ENCODE data around the gene PLTP. TPM values are rescaled to one million over a fixed set of nuclear protein-coding genes. Genes with fewer than 3 reads are reported as not detected.

Gene PLTP
- total RNA-seq, 1 experiment from 2014 or later = 2.2 TPM

DNA sequence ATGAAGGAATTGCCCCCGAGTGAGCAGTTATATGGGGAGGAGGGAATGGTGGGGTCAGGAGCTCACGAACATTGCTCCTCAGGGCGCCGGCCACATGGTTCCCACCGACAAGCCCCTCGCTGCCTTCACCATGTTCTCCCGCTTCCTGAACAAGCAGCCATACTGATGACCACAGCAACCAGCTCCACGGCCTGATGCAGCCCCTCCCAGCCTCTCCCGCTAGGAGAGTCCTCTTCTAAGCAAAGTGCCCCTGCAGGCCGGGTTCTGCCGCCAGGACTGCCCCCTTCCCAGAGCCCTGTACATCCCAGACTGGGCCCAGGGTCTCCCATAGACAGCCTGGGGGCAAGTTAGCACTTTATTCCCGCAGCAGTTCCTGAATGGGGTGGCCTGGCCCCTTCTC lies 13.7 kb downstream of the PLTP start:
- DNase-seq (ENCODE audit: low spot score) = no peak

DNA sequence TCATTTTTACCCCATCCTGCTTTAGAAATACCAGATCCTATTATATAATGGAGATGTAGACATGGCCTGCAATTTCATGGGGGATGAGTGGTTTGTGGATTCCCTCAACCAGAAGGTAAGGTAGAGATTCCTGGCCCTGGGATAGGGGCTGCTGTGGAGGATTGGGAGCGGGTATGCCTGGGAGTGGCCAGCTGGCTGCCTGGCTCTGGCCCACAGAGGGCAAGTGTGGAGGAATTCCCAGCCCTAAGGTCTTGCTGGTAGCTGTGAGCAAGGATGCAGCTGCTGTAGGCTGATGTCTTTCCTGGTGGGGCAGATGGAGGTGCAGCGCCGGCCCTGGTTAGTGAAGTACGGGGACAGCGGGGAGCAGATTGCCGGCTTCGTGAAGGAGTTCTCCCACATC lies 14.3 kb downstream of the PLTP start:
- no peak for DNase-seq (ENCODE audit: low spot score)

DNA sequence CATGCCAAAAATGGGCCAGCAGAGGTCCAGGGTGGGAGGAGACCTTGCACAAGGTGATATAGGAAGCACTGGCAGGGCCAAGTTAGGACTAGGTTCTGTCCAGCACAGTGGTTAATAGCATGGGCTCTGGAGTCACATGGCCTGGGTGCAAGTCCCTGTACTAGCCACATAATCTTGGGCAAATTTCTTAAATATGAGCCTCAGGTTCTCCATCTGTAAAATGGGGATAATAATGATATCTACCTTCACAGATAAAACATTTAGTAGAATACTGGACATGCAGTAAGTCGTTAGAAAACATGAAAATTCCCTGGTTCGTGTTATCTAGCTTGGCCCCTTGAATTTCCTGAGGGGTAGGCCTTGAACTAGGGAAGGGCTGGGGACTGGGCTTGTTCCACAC lies 14.7 kb downstream of the PLTP start:
- no peak for DNase-seq (ENCODE audit: low spot score)

DNA sequence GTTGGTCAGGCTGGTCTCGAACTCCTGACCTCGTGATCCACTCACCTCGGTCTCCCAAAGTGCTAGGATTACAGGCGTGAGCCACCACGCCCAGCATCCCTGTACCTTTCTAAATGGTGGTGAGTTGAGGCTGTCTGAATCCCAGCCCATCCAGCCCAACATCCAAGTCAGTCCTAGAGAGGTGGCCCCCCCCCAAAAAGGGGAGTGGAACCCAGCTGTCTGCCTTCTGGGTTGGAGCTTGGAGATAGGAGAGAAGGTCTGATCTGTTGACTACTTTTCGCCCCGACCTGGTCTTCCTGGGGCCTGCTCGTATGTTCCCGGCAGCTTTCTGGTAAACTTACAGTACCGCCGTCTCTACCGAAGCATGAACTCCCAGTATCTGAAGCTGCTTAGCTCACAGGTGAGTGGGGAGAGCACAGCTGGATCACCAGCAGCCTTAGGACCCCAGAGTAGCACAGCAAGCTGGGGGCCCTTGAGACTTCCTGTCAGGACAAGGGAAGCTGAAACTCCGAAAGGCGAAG lies 15.3 kb downstream of the PLTP start:
- DNase-seq (ENCODE audit: low spot score) = no peak

DNA sequence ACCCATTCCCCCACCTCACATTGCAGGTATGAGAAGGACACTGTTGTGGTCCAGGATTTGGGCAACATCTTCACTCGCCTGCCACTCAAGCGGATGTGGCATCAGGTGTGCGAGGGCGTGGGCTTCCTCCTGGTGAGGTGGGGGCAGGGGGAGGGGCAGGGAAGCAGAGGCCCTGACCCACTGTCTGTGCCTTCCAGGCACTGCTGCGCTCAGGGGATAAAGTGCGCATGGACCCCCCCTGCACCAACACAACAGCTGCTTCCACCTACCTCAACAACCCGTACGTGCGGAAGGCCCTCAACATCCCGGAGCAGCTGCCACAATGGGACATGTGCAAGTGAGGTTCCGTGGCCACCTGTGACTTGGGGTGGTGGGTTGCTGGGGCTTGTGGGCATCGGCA lies 17.2 kb downstream of the PLTP start:
- no peak for DNase-seq (ENCODE audit: low spot score)

DNA sequence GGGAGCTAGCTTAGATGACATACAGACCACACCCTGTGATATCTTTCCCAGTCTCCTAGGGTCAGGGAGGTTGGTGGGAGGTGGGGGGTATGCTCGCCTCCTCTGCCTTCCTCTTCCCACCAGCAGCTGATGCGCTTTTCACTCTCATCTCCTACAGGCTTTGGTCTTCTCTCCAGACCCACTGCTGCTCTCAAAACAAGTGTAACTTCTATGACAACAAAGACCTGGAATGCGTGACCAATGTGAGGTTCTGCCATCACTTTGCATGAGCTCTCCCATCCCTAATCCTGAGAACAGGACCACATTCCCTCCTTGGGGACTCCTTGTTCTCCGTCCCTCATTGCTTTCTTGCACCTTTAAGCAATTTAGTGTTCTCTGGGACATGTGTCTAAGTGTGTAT lies 18.1 kb downstream of the PLTP start:
- DNase-seq (ENCODE audit: low spot score) = no peak

DNA sequence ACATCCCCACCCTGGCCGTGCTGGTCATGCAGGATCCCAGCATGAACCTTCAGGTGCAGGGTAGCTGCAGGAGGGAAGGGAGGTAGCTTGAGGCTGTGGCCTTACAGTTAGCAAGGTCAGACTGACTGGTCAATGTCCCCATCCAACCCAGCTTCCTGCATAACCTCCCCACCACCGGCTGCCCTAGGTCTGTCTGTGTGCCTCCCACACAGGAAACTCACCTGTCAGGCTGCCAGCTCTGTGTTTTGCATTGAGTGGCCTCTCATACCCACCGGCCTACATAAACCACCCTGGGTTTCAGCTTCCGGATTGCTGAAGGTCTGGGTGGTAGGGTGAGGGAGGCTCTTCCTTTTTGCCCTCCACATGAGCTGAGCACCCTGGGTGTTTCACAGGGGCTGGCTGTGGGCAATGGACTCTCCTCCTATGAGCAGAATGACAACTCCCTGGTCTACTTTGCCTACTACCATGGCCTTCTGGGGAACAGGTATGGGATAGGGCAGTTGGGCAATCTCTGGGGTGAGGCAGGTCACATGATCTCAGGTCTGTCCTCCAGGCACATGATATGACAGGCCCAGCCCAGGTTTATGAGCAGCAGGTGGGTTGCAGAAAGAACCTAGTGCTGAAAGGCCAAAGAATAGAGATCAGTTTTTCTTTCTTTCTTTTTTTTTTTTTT lies 19.0 kb downstream of the PLTP start:
- DNase-seq (ENCODE audit: low spot score) = no peak

DNA sequence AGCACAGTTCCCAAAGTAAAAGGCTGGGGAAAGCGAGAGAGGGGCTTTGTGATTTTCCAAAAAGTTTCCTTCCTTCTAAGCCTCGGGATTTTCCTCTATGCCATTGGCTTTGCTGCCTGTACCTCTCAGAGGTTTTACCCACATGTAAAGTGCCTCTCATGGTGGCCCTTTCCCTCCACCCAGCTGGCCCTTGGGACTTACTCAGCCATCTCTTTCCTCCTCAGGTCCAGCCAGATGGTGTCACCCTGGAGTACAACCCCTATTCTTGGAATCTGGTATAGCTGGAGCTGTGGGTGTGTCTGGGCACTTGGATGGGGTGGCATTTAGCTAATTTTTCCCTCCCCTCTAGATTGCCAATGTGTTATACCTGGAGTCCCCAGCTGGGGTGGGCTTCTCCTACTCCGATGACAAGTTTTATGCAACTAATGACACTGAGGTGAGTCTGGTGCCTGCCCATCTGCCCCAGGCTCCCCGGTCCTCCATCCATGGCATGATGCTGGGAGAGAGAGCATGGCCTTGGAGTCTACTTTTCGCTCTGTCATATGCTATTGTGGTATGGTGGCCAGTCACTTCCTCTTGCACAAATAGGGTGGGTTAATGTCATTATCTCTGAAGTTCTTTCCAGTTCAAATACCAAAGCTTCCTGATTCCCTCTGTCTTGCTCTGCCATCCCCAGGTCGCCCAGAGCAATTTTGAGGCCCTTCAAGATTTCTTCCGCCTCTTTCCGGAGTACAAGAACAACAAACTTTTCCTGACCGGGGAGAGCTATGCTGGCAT lies 19.7 kb downstream of the PLTP start:
- DNase-seq (ENCODE audit: low spot score) = no peak

DNA sequence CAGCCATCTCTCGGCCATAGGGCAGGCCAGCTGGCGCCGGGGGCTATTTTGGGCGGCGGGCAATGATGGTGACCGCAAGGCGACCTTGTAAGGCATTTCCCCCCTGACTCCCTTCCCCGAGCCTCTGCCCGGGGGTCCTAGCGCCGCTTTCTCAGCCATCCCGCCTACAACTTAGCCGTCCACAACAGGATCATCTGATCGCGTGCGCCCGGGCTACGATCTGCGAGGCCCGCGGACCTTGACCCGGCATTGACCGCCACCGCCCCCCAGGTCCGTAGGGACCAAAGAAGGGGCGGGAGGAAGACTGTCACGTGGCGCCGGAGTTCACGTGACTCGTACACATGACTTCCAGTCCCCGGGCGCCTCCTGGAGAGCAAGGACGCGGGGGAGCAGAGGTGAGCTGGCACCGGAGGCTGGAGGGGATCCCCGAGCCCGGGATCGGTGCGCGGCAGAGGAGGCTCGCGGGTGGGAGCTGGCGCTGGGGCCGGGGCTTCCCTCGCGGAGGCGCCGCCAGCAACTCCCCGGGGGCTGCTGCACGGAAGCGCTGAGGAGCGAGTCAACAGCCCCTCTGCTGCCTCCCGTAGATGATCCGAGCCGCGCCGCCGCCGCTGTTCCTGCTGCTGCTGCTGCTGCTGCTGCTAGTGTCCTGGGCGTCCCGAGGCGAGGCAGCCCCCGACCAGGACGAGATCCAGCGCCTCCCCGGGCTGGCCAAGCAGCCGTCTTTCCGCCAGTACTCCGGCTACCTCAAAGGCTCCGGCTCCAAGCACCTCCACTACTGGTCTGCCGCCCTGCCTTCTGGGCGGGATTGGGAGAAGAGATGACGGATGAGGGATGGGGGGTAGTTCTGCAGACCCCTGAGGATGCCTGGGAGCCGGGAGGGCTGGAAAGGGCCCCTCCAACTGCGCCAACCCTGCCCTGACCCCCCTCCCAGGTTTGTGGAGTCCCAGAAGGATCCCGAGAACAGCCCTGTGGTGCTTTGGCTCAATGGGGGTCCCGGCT lies 20.7 kb downstream of the PLTP start, which contains the start of the genes CTSA and NEURL2:
Gene CTSA, plus strand, starts transcription at position 351 of the 999 bp plus-strand sequence. Its CDS starts 234 bp downstream, at position 585.
Gene NEURL2, minus strand, starts transcription at position 224 of the 999 bp plus-strand sequence. Its CDS starts 217 bp downstream, at position 7.
- peak; percentile 78 for DNase-seq (ENCODE audit: low spot score)

DNA sequence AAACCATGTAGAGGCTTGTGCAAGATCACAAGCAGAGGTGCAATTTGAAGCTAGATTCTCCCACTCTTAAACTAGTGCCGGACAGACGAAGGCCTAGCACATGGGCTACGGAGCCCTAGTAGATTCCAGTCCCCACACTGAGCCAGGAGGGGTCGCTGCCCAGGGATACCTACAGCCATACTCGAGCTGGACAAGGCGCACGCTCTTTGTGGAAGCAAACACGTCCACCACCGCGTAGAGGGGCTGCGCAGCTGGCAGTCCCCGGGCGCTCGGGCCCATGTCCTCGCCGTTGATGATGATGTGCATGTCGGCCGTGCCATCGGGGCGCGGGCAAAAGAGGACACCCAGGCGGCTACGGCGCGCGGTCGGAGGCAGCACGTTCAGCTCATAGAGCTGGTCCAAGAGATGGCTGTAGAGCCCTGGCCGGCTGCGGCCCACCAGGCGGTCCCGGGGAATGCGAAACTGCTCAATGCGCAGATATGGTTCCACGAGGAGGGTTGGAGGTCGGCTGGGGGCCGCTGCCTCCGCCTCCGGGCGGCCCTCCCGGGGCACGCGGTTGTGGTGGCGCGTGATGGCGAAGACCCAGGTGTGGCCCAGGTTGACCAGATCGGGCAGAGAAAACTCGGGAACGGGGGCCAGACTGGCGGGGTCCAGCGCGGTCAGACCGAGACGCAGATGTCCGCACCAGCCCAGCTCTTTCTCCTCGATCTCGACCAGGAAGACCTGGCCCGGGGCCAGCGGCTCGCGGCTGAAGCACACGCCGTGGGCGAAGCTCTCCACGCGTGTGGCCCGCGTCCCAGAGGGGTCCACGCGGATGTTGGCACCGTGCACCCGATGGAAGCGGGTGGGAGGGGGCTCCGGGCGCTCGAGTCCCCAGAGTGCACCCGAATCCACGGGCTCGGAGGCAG lies 21.6 kb downstream of the PLTP start:
- DNase-seq (ENCODE audit: low spot score) = no peak

DNA sequence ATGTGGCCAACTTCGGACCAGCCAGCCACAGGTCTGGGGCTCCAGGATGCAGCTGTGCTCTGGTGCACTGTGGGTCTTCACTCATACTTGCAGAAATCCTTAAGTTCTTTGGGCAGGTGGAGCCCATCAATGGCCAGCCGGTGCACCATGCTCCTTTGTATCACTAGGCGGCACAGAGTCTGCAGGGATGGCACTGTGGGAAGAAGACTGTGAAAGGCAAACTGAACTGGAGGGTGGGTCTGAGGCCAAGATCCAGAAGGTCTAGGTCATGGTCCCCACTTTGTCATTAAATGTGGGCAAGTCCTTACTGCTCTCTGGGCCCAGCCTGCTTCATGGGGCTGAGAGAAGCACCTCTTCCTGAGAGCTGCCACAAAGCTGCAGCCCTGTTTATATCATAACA lies 23.3 kb downstream of the PLTP start:
- no peak for DNase-seq (ENCODE audit: low spot score)

DNA sequence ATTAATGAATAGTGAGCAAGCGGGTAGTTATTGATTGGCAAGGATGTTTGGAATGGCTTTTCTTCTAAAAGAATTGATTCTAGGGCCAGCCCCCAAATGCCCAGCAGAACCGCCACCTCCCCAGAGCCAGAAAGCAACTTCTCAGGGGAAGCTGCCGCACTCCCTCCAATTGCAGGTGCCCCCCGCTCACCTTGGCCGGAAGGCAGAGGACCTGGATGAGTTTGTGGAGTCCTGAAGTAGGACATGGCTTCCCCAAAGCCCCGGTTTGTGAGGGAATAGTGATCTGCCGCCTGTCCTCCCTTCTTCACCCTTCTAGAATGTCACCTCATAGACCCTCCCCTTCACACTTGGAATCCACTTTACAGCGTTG lies 24.6 kb downstream of the PLTP start, which contains the start of gene SPATA25:
Gene SPATA25, minus strand, starts transcription at position 277 of the 370 bp plus-strand sequence. Its CDS starts 32 bp downstream, at position 245.
- DNase-seq (ENCODE audit: low spot score) = no peak

DNA sequence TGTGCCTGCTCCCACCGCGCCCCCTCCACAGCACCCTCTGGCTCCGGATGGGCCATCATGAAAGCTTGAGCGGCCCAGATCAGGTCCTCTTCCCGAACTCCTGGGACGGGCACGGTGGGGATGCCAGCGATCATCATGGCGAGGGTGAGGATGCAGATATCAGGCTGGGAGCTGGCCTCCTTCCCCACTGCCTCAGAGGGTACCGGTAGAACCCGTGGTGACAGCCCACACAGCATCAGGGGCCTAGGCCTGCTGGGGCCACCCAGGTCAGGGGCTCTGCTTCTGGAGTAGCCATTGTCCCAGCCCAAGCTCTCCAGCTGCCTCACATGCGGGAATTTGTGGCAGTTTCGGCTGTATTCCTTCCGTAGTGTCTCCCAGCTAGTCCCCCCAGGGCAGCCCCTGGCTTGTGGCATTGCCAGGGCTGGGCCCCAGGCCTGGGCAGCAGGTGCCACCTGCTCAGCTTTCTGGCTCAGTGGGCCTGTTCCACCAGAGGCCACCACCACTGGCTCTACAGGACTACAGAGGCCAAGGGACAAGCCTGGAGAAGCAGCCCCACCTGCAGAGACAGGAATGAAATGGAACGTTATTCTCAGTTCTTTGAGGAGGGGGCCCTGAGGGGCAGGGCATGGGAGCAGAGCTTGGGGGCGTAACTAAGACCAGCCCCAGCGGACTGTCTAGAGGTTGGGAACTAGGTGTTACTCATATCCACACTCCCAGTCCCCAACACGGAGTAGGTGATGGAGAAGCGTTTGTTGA lies 25.2 kb downstream of the PLTP start:
- DNase-seq (ENCODE audit: low spot score) = no peak

DNA sequence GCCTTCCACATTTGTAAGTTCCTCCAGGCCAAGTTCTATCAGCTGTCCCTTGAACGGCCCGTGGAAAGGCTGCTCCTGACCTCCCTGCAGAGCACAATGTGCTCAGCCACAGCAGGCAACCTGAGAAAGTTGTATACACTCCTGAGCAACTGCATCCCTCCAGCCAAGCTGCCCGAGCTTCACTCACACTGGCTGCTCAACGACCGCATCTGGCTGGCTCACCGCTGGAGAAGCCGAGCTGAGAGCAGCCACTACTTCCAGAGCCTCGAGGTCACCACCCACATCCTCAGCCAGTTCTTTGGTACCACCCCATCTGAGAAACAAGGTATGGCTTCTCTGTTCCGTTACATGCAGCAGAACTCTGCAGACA lies 28.9 kb downstream of the PLTP start:
- DNase-seq (ENCODE audit: low spot score) = no peak

DNA sequence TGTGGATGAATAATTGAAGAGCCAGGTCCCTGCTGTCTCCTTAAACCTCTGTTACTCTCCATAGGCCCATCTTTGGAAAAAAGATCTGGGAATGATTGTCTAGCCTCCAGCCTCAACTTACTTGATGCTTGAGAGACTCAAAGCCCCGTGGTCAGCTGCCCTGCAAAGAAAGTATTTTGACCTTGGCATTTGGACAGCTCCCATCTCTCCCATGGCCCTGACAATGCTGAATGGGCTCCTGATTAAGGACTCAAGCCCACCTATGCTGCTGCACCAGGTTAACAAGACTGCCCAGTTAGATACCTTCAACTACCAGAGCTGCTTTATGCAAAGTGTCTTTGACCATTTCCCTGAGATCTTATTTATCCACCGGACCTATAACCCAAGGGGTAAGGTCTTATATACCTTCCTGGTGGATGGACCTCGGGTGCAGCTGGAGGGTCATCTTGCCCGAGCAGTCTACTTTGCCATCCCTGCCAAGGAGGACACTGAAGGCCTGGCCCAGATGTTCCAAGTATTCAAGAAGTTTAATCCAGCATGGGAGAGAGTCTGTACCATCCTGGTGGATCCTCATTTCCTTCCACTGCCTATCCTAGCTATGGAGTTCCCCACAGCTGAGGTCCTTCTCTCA lies 29.4 kb downstream of the PLTP start:
- no peak for DNase-seq (ENCODE audit: low spot score)

DNA sequence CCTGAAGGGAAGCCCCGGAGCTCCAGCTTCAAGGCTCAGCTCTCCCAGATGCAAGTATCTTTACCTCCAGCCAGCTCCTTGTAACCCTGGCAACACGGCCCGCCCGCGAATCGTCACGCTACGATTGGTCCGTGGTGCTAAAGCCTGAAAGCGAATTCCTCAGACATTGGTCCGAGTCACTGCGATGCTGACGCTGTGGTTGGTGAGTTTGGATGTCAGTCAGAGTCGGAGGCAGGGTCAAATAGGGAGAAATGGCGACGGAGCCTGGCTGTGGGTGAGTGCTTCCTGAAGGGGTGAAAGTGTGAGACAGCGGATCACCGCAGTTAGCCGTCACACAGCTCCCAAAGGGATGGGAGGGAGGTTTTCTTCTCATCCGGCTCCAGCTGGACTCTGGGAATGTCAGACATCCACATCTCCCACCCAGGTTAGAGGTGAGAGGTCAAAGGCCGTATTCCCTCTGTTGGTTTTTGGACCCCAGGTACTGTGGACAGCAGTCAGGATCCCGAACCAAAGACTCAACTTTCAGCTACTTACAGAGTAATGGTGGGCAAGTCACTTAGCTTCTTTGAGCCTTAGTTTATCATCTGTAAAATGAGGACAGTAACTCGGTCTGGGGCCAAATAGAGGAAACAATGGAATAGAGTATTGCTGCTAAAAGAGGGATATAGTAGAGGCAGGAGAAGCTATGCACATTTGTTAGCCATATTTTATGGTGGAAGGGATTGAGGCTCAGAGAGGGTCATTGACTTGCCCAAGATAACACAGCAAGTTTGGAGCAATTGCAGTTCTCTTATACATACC lies 30.8 kb downstream of the PLTP start, which contains the start of gene ZSWIM1:
Gene ZSWIM1, plus strand, starts transcription at position 240 of the 801 bp plus-strand sequence. CDS start 1,366 bp downstream, outside the sequence.
- peak; percentile 99 for DNase-seq (ENCODE audit: low spot score)

DNA sequence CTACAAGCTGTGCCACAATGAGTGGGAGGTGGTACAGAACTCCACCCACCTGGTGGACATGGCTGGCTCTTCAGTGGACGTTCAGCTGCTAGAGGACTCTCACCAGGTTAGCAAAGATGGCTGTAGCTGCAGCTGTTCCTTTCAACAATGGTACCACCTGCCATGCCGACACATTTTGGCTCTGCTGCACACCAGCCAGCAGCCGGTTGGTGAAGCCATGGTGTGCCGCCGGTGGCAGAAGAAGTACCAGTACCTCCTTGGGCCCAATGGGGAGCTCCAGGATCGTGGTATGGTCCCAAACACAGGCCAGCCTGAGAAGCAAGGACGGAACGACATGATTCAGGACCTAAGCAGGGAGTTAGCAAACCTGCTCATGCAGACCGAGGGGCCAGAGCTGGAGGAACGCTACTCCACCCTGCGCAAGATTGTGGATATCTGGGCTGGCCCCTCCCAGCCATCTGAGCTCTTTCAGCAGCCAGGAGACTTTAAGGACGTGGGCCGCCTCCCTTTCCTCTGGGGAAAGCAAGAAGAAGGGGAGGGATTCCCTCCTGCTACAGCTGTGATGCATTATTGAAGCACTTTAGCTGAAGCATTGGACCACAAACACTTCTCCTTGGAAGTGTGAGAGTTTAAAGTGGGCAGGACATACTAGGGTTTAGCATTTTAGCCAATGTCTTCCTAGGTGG lies 33.7 kb downstream of the PLTP start:
- no peak for DNase-seq (ENCODE audit: low spot score)

DNA sequence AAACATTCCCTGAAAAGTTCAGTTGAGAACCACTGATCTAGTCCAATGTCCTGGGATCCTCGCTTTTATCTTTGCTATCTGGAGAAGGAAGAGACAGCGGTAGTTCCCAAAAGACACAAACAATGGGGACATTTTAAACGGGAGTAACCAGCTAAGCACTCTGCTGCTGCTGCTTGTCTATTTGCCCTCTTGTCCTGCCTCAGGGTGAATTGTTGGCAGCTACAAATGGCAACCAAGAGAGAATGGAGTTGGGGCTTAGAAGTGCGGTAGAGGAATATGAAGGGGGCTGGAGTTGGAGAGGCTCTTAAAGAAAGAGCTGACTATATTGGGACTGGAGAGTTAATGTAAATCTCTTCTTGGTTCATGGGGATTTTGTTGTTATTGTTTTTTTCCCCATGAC lies 37.4 kb downstream of the PLTP start:
- DNase-seq (ENCODE audit: low spot score) = no peak
